HepG2 (cell line): ENCODE measurements around the gene SLC25A22. TPM values are rescaled to one million over a fixed set of nuclear protein-coding genes. Genes with fewer than 3 reads are reported as not detected.
A peak's percentile ranks its signal among the peaks of the same experiment; 100 is the strongest.

ENCODE experiments used
- ATAD3A ChIP-seq: sonication (generic); formaldehyde crosslinking; IDR thresholded peaks from 2 replicates; pipeline ENCODE4 v1.4.0; 2020; ENCODE audit warnings: missing genetic modification reagents
- TBL1XR1 ChIP-seq: fragments of 150-350 bp; IDR thresholded peaks from 2 replicates; pipeline ENCODE4 v1.6.1; 2014; ENCODE audit warnings: borderline replicate concordance, low read length; ENCODE audit not compliant: partially characterized antibody
- TEAD3 ChIP-seq: optimal IDR thresholded peaks from 2 replicates; pipeline ENCODE3; 2016; ENCODE audit warnings: borderline replicate concordance
- ZNF557 ChIP-seq: sonication (generic); formaldehyde crosslinking; IDR thresholded peaks from 2 replicates; pipeline ENCODE4 v1.4.0; 2020; ENCODE audit warnings: missing genetic modification reagents
- ZNF616 ChIP-seq: sonication (generic); formaldehyde crosslinking; IDR thresholded peaks from 2 replicates; pipeline ENCODE4 v1.5.0; 2020; ENCODE audit warnings: low read depth, mild to moderate bottlenecking, missing genetic modification reagents
- ZNF737 ChIP-seq: sonication (generic); formaldehyde crosslinking; IDR thresholded peaks from 2 replicates; pipeline ENCODE4 v1.5.0; 2020; ENCODE audit warnings: missing genetic modification reagents, mild to moderate bottlenecking, borderline replicate concordance
- polyA plus RNA-seq, 8 experiments: library from polyadenylated mRNA; depleted of rRNA in 3 of 8; stranded (reverse) in 7 of 8; unstranded in 1 of 8; fragments of >200 nt; fragmentation: Illumina TruSeq in 4 of 8; extraction: Trizol in 4 of 8; gene quantifications; 2 replicates each; pipeline versions ENCODE4 v1.2.1 to v1.2.3, GENCODE V29; 2011 to 2016; ENCODE audit warnings: low read depth in 4 of 8, missing spikeins in 1 of 8, mixed read lengths in 1 of 8; ENCODE audit not compliant: insufficient read depth in 1 of 8
- total RNA-seq, 5 experiments: library from RNA; depleted of rRNA; stranded (reverse); fragments of >200 nt; fragmentation: Illumina TruSeq; extraction: Trizol; gene quantifications; 2 replicates each; pipeline ENCODE4 v1.2.3, GENCODE V29; 2016; ENCODE audit warnings: low read depth in 1 of 5
- TF ChIP-seq, protein P1 (sequence below), 2 experiments: IDR thresholded peaks; 2 replicates each; pipeline ENCODE4 v1.6.1; 2011 to 2012; ENCODE audit warnings: low read length in 2 of 2, borderline replicate concordance in 1 of 2, low read depth in 1 of 2, mild to moderate bottlenecking in 1 of 2, moderate library complexity in 1 of 2
- TF ChIP-seq, protein P2 (sequence below): sonication (generic); formaldehyde crosslinking; IDR thresholded peaks from 2 replicates; pipeline ENCODE4 v1.9.0; 2021; ENCODE audit warnings: missing genetic modification reagents, mild to moderate bottlenecking, borderline replicate concordance
- TF ChIP-seq, protein P3 (sequence below): sonication (generic); formaldehyde crosslinking; IDR thresholded peaks from 2 replicates; pipeline ENCODE4 v1.5.0; 2020; ENCODE audit warnings: mild to moderate bottlenecking, missing genetic modification reagents, borderline replicate concordance
- TF ChIP-seq, protein P4 (sequence below): sonication (generic); formaldehyde crosslinking; IDR thresholded peaks from 2 replicates; pipeline ENCODE4 v1.4.0; 2020; ENCODE audit warnings: missing genetic modification reagents

The SLC25A22 gene
- total and polyA plus RNA-seq, 2 of the 13 experiments (the other 11 are each of a cell fraction or from before 2014, with no cell fraction given) = 12.4 to 19.2 TPM

DNA sequence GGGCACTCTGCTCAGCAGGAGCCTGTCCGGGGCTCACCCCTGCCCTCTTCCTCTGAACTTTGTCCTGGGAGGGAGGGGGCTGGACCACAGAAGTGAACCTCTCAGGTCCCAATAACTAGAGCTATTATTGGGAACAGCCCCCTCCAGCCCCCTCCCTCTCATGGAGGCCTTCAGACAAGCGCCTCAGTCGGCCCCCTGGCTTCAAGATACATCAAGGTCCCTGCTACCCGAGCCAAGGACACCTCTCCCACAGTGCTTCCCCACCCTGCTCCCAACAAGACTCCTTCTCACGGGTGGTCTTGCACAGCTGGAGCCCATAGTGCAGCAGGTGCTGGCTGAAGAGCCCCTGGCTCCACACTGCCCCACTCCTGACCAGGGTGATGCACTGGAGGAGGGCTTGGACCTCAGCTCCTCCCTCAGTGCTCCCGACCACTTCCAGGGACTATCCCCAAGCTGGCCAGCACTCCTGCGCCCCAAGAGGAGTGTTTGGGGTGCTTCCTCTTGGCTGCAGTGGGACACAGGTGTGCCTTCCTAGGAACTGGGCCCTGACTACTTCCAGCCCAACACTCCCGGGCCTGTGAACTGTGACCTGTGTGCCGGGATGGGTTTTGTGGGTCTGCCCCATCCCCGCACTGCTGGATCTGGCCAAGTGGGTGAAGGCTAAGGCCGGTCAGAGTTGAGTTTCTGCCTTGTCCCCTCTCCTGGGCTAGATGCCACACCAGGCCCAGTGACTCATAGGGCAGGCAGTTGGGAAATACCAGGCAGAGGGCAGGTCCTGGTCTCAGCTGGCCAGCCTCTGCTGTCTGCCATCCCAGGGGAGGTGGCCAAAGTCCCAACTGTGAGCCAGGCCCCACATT, 22.8 kb upstream of the SLC25A22 start (continued):
- TF ChIP-seq, protein P1, sequence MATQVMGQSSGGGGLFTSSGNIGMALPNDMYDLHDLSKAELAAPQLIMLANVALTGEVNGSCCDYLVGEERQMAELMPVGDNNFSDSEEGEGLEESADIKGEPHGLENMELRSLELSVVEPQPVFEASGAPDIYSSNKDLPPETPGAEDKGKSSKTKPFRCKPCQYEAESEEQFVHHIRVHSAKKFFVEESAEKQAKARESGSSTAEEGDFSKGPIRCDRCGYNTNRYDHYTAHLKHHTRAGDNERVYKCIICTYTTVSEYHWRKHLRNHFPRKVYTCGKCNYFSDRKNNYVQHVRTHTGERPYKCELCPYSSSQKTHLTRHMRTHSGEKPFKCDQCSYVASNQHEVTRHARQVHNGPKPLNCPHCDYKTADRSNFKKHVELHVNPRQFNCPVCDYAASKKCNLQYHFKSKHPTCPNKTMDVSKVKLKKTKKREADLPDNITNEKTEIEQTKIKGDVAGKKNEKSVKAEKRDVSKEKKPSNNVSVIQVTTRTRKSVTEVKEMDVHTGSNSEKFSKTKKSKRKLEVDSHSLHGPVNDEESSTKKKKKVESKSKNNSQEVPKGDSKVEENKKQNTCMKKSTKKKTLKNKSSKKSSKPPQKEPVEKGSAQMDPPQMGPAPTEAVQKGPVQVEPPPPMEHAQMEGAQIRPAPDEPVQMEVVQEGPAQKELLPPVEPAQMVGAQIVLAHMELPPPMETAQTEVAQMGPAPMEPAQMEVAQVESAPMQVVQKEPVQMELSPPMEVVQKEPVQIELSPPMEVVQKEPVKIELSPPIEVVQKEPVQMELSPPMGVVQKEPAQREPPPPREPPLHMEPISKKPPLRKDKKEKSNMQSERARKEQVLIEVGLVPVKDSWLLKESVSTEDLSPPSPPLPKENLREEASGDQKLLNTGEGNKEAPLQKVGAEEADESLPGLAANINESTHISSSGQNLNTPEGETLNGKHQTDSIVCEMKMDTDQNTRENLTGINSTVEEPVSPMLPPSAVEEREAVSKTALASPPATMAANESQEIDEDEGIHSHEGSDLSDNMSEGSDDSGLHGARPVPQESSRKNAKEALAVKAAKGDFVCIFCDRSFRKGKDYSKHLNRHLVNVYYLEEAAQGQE (IDR thresholded peaks at IDR 0.05; ENCODE audit: borderline replicate concordance in 1 of 2, low read depth in 1 of 2, low read length in 2 of 2) = no peak
- no peak for TF ChIP-seq ZNF616
- no peak for TF ChIP-seq ZNF557 (CRISPR knock-in tag)
- no peak for TF ChIP-seq ZNF737 (CRISPR knock-in tag)
- TF ChIP-seq TBL1XR1 = no peak
- peak; percentile 76 for TF ChIP-seq TEAD3 (CRISPR knock-in tag)
- TF ChIP-seq, protein P2, sequence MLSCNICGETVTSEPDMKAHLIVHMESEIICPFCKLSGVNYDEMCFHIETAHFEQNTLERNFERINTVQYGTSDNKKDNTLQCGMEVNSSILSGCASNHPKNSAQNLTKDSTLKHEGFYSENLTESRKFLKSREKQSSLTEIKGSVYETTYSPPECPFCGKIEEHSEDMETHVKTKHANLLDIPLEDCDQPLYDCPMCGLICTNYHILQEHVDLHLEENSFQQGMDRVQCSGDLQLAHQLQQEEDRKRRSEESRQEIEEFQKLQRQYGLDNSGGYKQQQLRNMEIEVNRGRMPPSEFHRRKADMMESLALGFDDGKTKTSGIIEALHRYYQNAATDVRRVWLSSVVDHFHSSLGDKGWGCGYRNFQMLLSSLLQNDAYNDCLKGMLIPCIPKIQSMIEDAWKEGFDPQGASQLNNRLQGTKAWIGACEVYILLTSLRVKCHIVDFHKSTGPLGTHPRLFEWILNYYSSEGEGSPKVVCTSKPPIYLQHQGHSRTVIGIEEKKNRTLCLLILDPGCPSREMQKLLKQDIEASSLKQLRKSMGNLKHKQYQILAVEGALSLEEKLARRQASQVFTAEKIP (CRISPR knock-in tag) = no peak
- TF ChIP-seq, protein P3, sequence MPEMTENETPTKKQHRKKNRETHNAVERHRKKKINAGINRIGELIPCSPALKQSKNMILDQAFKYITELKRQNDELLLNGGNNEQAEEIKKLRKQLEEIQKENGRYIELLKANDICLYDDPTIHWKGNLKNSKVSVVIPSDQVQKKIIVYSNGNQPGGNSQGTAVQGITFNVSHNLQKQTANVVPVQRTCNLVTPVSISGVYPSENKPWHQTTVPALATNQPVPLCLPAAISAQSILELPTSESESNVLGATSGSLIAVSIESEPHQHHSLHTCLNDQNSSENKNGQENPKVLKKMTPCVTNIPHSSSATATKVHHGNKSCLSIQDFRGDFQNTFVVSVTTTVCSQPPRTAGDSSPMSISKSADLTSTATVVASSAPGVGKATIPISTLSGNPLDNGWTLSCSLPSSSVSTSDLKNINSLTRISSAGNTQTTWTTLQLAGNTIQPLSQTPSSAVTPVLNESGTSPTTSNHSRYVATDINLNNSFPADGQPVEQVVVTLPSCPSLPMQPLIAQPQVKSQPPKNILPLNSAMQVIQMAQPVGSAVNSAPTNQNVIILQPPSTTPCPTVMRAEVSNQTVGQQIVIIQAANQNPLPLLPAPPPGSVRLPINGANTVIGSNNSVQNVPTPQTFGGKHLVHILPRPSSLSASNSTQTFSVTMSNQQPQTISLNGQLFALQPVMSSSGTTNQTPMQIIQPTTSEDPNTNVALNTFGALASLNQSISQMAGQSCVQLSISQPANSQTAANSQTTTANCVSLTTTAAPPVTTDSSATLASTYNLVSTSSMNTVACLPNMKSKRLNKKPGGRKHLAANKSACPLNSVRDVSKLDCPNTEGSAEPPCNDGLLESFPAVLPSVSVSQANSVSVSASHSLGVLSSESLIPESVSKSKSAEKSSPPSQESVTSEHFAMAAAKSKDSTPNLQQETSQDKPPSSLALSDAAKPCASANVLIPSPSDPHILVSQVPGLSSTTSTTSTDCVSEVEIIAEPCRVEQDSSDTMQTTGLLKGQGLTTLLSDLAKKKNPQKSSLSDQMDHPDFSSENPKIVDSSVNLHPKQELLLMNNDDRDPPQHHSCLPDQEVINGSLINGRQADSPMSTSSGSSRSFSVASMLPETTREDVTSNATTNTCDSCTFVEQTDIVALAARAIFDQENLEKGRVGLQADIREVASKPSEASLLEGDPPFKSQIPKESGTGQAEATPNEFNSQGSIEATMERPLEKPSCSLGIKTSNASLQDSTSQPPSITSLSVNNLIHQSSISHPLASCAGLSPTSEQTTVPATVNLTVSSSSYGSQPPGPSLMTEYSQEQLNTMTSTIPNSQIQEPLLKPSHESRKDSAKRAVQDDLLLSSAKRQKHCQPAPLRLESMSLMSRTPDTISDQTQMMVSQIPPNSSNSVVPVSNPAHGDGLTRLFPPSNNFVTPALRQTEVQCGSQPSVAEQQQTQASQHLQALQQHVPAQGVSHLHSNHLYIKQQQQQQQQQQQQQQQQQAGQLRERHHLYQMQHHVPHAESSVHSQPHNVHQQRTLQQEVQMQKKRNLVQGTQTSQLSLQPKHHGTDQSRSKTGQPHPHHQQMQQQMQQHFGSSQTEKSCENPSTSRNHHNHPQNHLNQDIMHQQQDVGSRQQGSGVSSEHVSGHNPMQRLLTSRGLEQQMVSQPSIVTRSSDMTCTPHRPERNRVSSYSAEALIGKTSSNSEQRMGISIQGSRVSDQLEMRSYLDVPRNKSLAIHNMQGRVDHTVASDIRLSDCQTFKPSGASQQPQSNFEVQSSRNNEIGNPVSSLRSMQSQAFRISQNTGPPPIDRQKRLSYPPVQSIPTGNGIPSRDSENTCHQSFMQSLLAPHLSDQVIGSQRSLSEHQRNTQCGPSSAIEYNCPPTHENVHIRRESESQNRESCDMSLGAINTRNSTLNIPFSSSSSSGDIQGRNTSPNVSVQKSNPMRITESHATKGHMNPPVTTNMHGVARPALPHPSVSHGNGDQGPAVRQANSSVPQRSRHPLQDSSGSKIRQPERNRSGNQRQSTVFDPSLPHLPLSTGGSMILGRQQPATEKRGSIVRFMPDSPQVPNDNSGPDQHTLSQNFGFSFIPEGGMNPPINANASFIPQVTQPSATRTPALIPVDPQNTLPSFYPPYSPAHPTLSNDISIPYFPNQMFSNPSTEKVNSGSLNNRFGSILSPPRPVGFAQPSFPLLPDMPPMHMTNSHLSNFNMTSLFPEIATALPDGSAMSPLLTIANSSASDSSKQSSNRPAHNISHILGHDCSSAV (CRISPR knock-in tag) = no peak
- TF ChIP-seq ATAD3A (CRISPR knock-in tag) = no peak
- TF ChIP-seq, protein P4, sequence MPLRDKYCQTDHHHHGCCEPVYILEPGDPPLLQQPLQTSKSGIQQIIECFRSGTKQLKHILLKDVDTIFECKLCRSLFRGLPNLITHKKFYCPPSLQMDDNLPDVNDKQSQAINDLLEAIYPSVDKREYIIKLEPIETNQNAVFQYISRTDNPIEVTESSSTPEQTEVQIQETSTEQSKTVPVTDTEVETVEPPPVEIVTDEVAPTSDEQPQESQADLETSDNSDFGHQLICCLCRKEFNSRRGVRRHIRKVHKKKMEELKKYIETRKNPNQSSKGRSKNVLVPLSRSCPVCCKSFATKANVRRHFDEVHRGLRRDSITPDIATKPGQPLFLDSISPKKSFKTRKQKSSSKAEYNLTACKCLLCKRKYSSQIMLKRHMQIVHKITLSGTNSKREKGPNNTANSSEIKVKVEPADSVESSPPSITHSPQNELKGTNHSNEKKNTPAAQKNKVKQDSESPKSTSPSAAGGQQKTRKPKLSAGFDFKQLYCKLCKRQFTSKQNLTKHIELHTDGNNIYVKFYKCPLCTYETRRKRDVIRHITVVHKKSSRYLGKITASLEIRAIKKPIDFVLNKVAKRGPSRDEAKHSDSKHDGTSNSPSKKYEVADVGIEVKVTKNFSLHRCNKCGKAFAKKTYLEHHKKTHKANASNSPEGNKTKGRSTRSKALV (CRISPR knock-in tag) = no peak
